Stimulated activated naive CD8-positive, alpha-beta T cell treated with anti-CD3 and anti-CD28 coated beads, Interleukin-15, amount 100 ng/mL, for 72 hours (primary cell): ENCODE measurements around the gene SNRPD1.
"Not testable (repeated sequence)": the region's sequence is repeated elsewhere in the genome, so short reads cannot be mapped to it uniquely, and the experiment has no call there.

Experiments used
- ATAC-seq: fragments of 150-1000 bp; cut with Tn5 transposase; 2 replicates; pipeline ENCODE4 v1.10.0; 2021; ENCODE audit warnings: mild to moderate bottlenecking, moderate library complexity
- DNase-seq, 2 donors: peaks; one replicate each; pipeline ENCODE4 v3.0.0; 2021 to 2022
- H3K27ac Mint-ChIP-seq, 2 donors: one replicate each; pipeline ENCODE4 v1.8.0; 2022; ENCODE audit warnings: mild to moderate bottlenecking in 2 of 2, mixed read lengths in 2 of 2, moderate library complexity in 2 of 2
- H3K27me3 Mint-ChIP-seq: one replicate; pipeline ENCODE4 v1.8.0; 2022; ENCODE audit warnings: mixed read lengths
- H3K4me1 Mint-ChIP-seq: one replicate; pipeline ENCODE4 v1.8.0; 2022; ENCODE audit warnings: mild to moderate bottlenecking, mixed read lengths
- H3K4me3 Mint-ChIP-seq, 2 donors: one replicate each; pipeline ENCODE4 v1.8.0; 2022; ENCODE audit warnings: mild to moderate bottlenecking in 2 of 2, mixed read lengths in 2 of 2, moderate library complexity in 1 of 2
- H3K9me3 Mint-ChIP-seq, 2 donors: one replicate each; pipeline ENCODE4 v1.8.0; 2022; ENCODE audit warnings: mixed read lengths in 2 of 2

Gene SNRPD1

GRCh38 chr18:21611401-21612124 lies 551 bp upstream of the SNRPD1 start:
- not testable (repeated sequence) for H3K27me3 Mint-ChIP-seq, H3K9me3 Mint-ChIP-seq, DNase-seq
- peaks cover 30% of the 10 kb centered on the region for H3K4me1 Mint-ChIP-seq
- H3K4me3 Mint-ChIP-seq: peak overlapping the region; percentile 89 to 97
- H3K27ac Mint-ChIP-seq: peak overlapping the region; percentile 98 to 99
- ATAC-seq: peak; percentile 6

- ATAC-seq, DNase-seq, H3K27me3 Mint-ChIP-seq, H3K9me3 Mint-ChIP-seq, H3K4me3 Mint-ChIP-seq: not testable (repeated sequence)
- peaks cover 21% of the 10 kb centered on the region for H3K4me1 Mint-ChIP-seq
- H3K27ac Mint-ChIP-seq: peak overlapping the region in 1 of 2 donors; percentile 90
These were observed 9.5 kb downstream of the SNRPD1 start for GRCh38 chr18:21621640-21622039.

GRCh38 chr18:21629089-21629832 lies 17.1 kb downstream of the SNRPD1 start:
- no peak for ATAC-seq
- DNase-seq: no peak
- H3K4me3 Mint-ChIP-seq: no peak overlapping the region
- no peaks in the 10 kb centered on the region for H3K9me3 Mint-ChIP-seq
- peak overlapping the region; percentile 42 to 72 for H3K27ac Mint-ChIP-seq
- H3K27me3 Mint-ChIP-seq: no peaks in the 10 kb centered on the region
- peaks cover 20% of the 10 kb centered on the region for H3K4me1 Mint-ChIP-seq

GRCh38 chr18:21632393-21632792 lies 20.3 kb downstream of the SNRPD1 start:
- ATAC-seq (no peak), DNase-seq (no peak)
- no peak overlapping the region for H3K4me3 Mint-ChIP-seq
- H3K9me3 Mint-ChIP-seq: no peaks in the 10 kb centered on the region
- peaks cover 15% of the 10 kb centered on the region for H3K4me1 Mint-ChIP-seq
- no peak overlapping the region for H3K27ac Mint-ChIP-seq
- H3K27me3 Mint-ChIP-seq: no peaks in the 10 kb centered on the region

- ATAC-seq (no peak), DNase-seq (no peak)
- peaks cover 11% of the 10 kb centered on the region for H3K4me1 Mint-ChIP-seq
- H3K4me3 Mint-ChIP-seq: no peak overlapping the region
- H3K9me3 Mint-ChIP-seq: no peaks in the 10 kb centered on the region
- H3K27me3 Mint-ChIP-seq: no peaks in the 10 kb centered on the region
- H3K27ac Mint-ChIP-seq: no peak overlapping the region
These were observed 22.6 kb downstream of the SNRPD1 start for GRCh38 chr18:21634588-21635199.

- Mint-ChIP-seq H3K4me3 (no peak overlapping the region), H3K27me3 (no peaks in the 10 kb centered on the region), H3K9me3 (no peaks in the 10 kb centered on the region), H3K4me1 (peaks cover 11% of the 10 kb centered on the region), H3K27ac (no peak overlapping the region)
- DNase-seq (no peak), ATAC-seq (no peak)
These were observed 24.7 kb downstream of the SNRPD1 start for GRCh38 chr18:21636769-21637168.

GRCh38 chr18:21638822-21639221 lies 26.7 kb downstream of the SNRPD1 start:
- H3K4me1 Mint-ChIP-seq: peaks cover 11% of the 10 kb centered on the region
- DNase-seq (no peak), ATAC-seq (no peak)
- H3K9me3 Mint-ChIP-seq: no peaks in the 10 kb centered on the region
- no peak overlapping the region for H3K4me3 Mint-ChIP-seq
- H3K27me3 Mint-ChIP-seq: no peaks in the 10 kb centered on the region
- no peak overlapping the region for H3K27ac Mint-ChIP-seq

- H3K9me3 Mint-ChIP-seq, DNase-seq, ATAC-seq, H3K27ac Mint-ChIP-seq, H3K27me3 Mint-ChIP-seq, H3K4me3 Mint-ChIP-seq: not testable (repeated sequence)
- H3K4me1 Mint-ChIP-seq: peaks cover 11% of the 10 kb centered on the region
These were observed 28.3 kb downstream of the SNRPD1 start for GRCh38 chr18:21640375-21640774.

GRCh38 chr18:21650311-21650710 lies 38.2 kb downstream of the SNRPD1 start:
- Mint-ChIP-seq H3K9me3 (peaks cover 5 to 6% of the 10 kb centered on the region in 2 donors), H3K4me1 (peaks cover 8% of the 10 kb centered on the region), H3K27ac (no peak overlapping the region), H3K4me3 (no peak overlapping the region), H3K27me3 (no peaks in the 10 kb centered on the region)
- DNase-seq (no peak), ATAC-seq (no peak)

GRCh38 chr18:21652073-21652472 lies 40.0 kb downstream of the SNRPD1 start:
- Mint-ChIP-seq H3K27me3 (no peaks in the 10 kb centered on the region), H3K4me1 (peaks cover 8% of the 10 kb centered on the region), H3K4me3 (no peak overlapping the region), H3K27ac (peak overlapping the region in 1 of 2 donors; percentile 63), H3K9me3 (peaks cover 5 to 6% of the 10 kb centered on the region in 2 donors)
- DNase-seq (no peak), ATAC-seq (no peak)

- no peak overlapping the region for H3K4me3 Mint-ChIP-seq
- H3K4me1 Mint-ChIP-seq: peaks cover 8% of the 10 kb centered on the region
- H3K27me3 Mint-ChIP-seq: no peaks in the 10 kb centered on the region
- ATAC-seq (no peak), DNase-seq (no peak)
- peaks cover 5 to 6% of the 10 kb centered on the region in 2 donors for H3K9me3 Mint-ChIP-seq
- H3K27ac Mint-ChIP-seq: no peak overlapping the region
These were observed 41.2 kb downstream of the SNRPD1 start for GRCh38 chr18:21653361-21653760.

GRCh38 chr18:21656402-21656801 lies 44.3 kb downstream of the SNRPD1 start:
- H3K9me3 Mint-ChIP-seq: peaks cover 5 to 6% of the 10 kb centered on the region in 2 donors
- ATAC-seq: no peak
- no peak for DNase-seq
- H3K4me1 Mint-ChIP-seq: peaks cover 14% of the 10 kb centered on the region
- no peak overlapping the region for H3K4me3 Mint-ChIP-seq
- H3K27ac Mint-ChIP-seq: no peak overlapping the region
- no peaks in the 10 kb centered on the region for H3K27me3 Mint-ChIP-seq

- Mint-ChIP-seq H3K9me3 (no peaks in the 10 kb centered on the region), H3K27ac (no peak overlapping the region), H3K27me3 (no peaks in the 10 kb centered on the region), H3K4me1 (peaks cover 6% of the 10 kb centered on the region), H3K4me3 (no peak overlapping the region)
- DNase-seq: no peak
- ATAC-seq: no peak
These were observed 48.0 kb downstream of the SNRPD1 start for GRCh38 chr18:21660078-21660477.

GRCh38 chr18:21662581-21662980 lies 50.5 kb downstream of the SNRPD1 start:
- ATAC-seq (no peak), DNase-seq (no peak)
- H3K27ac Mint-ChIP-seq: no peak overlapping the region
- no peaks in the 10 kb centered on the region for H3K9me3 Mint-ChIP-seq
- H3K4me3 Mint-ChIP-seq: no peak overlapping the region
- H3K4me1 Mint-ChIP-seq: peaks cover 6% of the 10 kb centered on the region
- H3K27me3 Mint-ChIP-seq: no peaks in the 10 kb centered on the region

- no peak for ATAC-seq
- no peaks in the 10 kb centered on the region for H3K27me3 Mint-ChIP-seq
- no peak overlapping the region for H3K4me3 Mint-ChIP-seq
- DNase-seq: no peak
- H3K27ac Mint-ChIP-seq: no peak overlapping the region
- no peaks in the 10 kb centered on the region for H3K9me3 Mint-ChIP-seq
- peaks cover 6% of the 10 kb centered on the region for H3K4me1 Mint-ChIP-seq
These were observed 51.5 kb downstream of the SNRPD1 start for GRCh38 chr18:21663578-21663977.

GRCh38 chr18:21664069-21664468 lies 52.0 kb downstream of the SNRPD1 start:
- no peak for ATAC-seq
- Mint-ChIP-seq H3K4me3 (no peak overlapping the region), H3K27me3 (no peaks in the 10 kb centered on the region), H3K4me1 (peaks cover 6% of the 10 kb centered on the region), H3K27ac (no peak overlapping the region), H3K9me3 (no peaks in the 10 kb centered on the region)
- DNase-seq: no peak
